Gastroesophageal sphincter (tissue), 4 donors: ENCODE measurements around the gene MAST1. TPM values are rescaled to one million over a fixed set of nuclear protein-coding genes. Genes with fewer than 3 reads are reported as not detected.
"Not testable (repeated sequence)": the region's sequence is repeated elsewhere in the genome, so short reads cannot be mapped to it uniquely, and the experiment has no call there.

Experiments used
- ATAC-seq: fragments of 150-250 bp; one replicate; pipeline ENCODE4 v1.9.1; 2016; ENCODE audit warnings: mild to moderate bottlenecking, moderate library complexity
- H3K27ac ChIP-seq, 4 donors: fragments of 200-600 bp; sonication (generic) in 3 of 4; 1 replicate in 3 of 4; 2 replicates in 1 of 4; pipeline ENCODE4 v1.5.1; 2016 to 2019
- H3K27me3 ChIP-seq: fragments of 200-600 bp; sonication (generic); one replicate; pipeline ENCODE4 v1.5.1; 2019
- H3K36me3 ChIP-seq, 2 donors: fragments of 200-600 bp; sonication (generic); one replicate each; pipeline ENCODE4 v1.5.1; 2019; ENCODE audit warnings: control low read depth in 1 of 2
- H3K4me1 ChIP-seq, 3 donors: fragments of 200-600 bp; sonication (generic); 1 replicate in 2 of 3; 2 replicates in 1 of 3; pipeline ENCODE4 v1.5.1; 2016 to 2019; ENCODE audit warnings: control low read depth in 2 of 3
- H3K4me3 ChIP-seq, 2 donors: fragments of 200-600 bp; sonication (generic); one replicate each; pipeline ENCODE4 v1.5.1; 2019; ENCODE audit warnings: mild to moderate bottlenecking in 1 of 2, moderate library complexity in 1 of 2
- H3K9me3 ChIP-seq, 3 donors: fragments of 200-600 bp; sonication (generic); one replicate each; pipeline ENCODE4 v1.5.1; 2017 to 2019; ENCODE audit warnings: control low read depth in 2 of 3
- EP300 ChIP-seq: sonication (generic); formaldehyde crosslinking; IDR thresholded peaks from one replicate; pipeline ENCODE4 v1.6.1; 2017; ENCODE audit warnings: antibody characterized with exemption, mild to moderate bottlenecking
- POLR2A ChIP-seq, 2 donors: fragments of 450-650 bp; IDR thresholded peaks; one replicate each; pipeline ENCODE4 v1.6.1; 2017; ENCODE audit warnings: antibody characterized with exemption in 2 of 2, mild to moderate bottlenecking in 2 of 2, moderate library complexity in 1 of 2
- POLR2AphosphoS5 ChIP-seq: sonication (generic); formaldehyde crosslinking; IDR thresholded peaks from one replicate; pipeline ENCODE4 v1.6.1; 2017; ENCODE audit warnings: antibody characterized with exemption
- WGBS, 2 donors: methylation state at CpG; one replicate each; pipeline ENCODE4 v1.1.5; 2018; ENCODE audit warnings: low coverage in 1 of 2; 5-methylcytosine and 5-hydroxymethylcytosine counted together
- total RNA-seq, 4 donors: library from RNA; depleted of rRNA; stranded (reverse); fragments of >200 nt; gene quantifications; one replicate each; pipeline ENCODE4 v1.1.0, GENCODE V29; 2016
- TF ChIP-seq, protein P1 (sequence below), 4 experiments: fragments of 200-600 bp in 2 of 4; fragments of 450-650 bp in 2 of 4; sonication (generic) in 1 of 4; IDR thresholded peaks; one replicate each; pipeline ENCODE4 v1.5.1; 2017 to 2019; ENCODE audit warnings: antibody characterized with exemption in 4 of 4, mild to moderate bottlenecking in 2 of 4, moderate library complexity in 2 of 4

Gene MAST1
- total RNA-seq, 4 donors from 2014 or later, result 0.15 to 1.5 TPM; not detected in 2

DNA sequence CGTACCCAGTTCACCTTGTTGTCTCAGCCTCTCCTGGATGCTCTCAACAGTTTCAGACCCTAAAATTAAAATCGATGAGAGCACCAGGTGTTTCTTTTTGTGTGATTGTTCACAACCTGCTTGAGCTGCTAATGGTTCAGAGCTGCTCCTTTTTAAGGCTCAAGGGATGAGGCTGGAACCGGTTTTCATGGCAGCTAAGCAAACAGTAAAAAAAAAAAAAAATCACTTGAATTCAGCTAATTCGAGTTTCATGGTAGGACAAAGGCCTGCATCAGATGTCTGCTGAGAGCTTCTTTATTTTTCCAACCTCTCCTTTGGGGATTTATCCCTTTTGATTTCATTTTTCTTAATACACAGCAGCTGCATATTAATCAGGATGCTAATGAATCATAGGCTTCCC is 74.3 kb downstream of the MAST1 start:
- Histone ChIP-seq H3K4me3 (peak overlapping the region in 1 of 2 donors; percentile 33), H3K9me3 (no peaks in the 10 kb centered on the region), H3K27ac (peak overlapping the region; percentile 57 to 87 (median 86)), H3K4me1 (peaks cover 0 to 29% (median 6%) of the 10 kb centered on the region in 3 donors), H3K36me3 (no peaks in the 10 kb centered on the region), H3K27me3 (no peaks in the 10 kb centered on the region)
- TF ChIP-seq, protein P1, sequence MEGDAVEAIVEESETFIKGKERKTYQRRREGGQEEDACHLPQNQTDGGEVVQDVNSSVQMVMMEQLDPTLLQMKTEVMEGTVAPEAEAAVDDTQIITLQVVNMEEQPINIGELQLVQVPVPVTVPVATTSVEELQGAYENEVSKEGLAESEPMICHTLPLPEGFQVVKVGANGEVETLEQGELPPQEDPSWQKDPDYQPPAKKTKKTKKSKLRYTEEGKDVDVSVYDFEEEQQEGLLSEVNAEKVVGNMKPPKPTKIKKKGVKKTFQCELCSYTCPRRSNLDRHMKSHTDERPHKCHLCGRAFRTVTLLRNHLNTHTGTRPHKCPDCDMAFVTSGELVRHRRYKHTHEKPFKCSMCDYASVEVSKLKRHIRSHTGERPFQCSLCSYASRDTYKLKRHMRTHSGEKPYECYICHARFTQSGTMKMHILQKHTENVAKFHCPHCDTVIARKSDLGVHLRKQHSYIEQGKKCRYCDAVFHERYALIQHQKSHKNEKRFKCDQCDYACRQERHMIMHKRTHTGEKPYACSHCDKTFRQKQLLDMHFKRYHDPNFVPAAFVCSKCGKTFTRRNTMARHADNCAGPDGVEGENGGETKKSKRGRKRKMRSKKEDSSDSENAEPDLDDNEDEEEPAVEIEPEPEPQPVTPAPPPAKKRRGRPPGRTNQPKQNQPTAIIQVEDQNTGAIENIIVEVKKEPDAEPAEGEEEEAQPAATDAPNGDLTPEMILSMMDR (IDR thresholded peaks at IDR 0.05), result no peak
- TF ChIP-seq EP300, result no peak
- no peak for TF ChIP-seq POLR2A (IDR thresholded peaks at IDR 0.05)
- no peak for TF ChIP-seq POLR2AphosphoS5
- ATAC-seq, result no peak
- 0 to 17% methylated on average over 1 to 4 of the region's 4 CpGs for WGBS, 2 donors

DNA sequence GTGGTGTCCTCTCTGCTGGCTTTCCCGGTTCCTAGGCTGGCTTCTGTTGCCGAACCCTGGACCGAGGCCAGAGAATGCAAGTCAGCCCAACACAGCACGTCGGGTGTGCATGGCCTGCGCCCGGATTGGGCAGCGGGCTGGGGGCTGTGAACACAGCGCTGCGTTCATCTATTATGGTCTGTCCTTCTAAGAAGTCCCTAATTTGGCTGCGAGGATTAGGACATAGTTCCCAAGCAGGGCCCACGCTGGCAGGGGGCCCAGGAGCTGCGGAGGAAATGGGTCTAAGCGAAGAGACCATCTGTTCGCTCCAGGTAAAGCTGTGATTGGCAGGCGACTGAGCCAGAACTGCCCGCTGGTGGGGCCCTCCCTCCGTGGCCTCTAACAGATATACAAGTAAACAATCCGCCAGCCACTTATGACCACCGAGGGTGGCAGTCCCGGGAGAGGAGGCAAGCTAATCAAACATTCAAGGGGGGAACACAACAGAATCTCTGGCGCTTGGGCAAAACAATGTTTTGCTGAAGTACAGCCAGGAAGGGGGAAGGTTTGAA is 74.8 kb downstream of the MAST1 start:
- TF ChIP-seq POLR2A (IDR thresholded peaks at IDR 0.05) (no peak), POLR2AphosphoS5 (peak; percentile 60)
- Histone ChIP-seq H3K4me3 (peak overlapping the region in 1 of 2 donors; percentile 33), H3K27me3 (no peaks in the 10 kb centered on the region), H3K27ac (peak overlapping the region; percentile 57 to 87 (median 86)), H3K9me3 (no peaks in the 10 kb centered on the region), H3K4me1 (peaks cover 0 to 29% (median 6%) of the 10 kb centered on the region in 3 donors), H3K36me3 (no peaks in the 10 kb centered on the region)
- 13 to 17% methylated on average over 1 to 10 of the region's 22 CpGs for WGBS, 2 donors
- peak; percentile 98 for ATAC-seq

DNA sequence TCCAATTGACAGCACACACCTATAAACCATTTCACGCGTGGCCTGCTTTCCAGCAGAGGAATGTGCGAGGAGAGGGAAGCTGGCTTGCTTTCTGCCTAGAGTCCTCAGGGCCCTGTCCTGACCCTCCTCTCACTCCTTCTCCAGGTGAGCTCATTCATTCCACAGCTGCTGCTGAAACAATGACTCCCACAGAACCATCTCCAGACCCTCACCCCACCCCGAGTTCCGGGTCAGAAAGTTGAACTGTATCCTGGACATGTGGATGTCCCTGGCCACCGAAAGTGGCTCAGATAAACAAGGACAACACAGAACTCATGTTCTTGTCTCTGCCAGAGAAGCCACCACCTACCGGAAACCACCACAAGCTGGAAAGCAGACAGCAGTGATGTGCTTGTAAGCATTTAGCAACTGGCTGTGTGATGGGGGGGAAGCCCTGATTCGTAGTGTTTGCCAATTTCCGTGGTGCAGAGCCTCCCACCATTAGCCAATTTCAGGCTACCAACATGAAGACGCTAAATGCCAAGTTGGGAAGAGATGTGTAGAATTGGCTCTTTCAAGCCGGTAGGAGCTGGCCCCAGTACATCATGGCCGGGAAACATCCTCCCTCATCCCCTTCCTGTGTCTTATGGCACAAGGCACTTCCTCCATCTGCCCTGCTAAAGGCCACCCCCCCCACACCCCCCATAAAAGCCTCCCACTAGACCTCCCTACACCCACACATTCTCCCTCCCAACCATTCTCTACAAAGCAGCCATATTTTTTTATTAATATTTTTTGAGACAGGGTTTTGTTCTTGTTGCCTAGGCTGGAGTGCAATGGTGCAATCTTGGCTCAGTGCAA is 75.8 kb downstream of the MAST1 start:
- no peaks in the 10 kb centered on the region for H3K9me3 ChIP-seq
- no peak overlapping the region for H3K4me3 ChIP-seq
- ATAC-seq, result no peak
- H3K36me3 ChIP-seq, result no peaks in the 10 kb centered on the region
- H3K27me3 ChIP-seq, result no peaks in the 10 kb centered on the region
- no peak for TF ChIP-seq EP300
- TF ChIP-seq, protein P1 (IDR thresholded peaks at IDR 0.05), result no peak
- TF ChIP-seq POLR2A (IDR thresholded peaks at IDR 0.05), result no peak
- TF ChIP-seq POLR2AphosphoS5, result no peak
- 47 to 49% methylated on average over 7 to 8 of the region's 12 CpGs for WGBS, 2 donors
- peaks cover 0 to 35% (median 6%) of the 10 kb centered on the region in 3 donors for H3K4me1 ChIP-seq
- peak overlapping the region; percentile 57 to 87 (median 86) for H3K27ac ChIP-seq

DNA sequence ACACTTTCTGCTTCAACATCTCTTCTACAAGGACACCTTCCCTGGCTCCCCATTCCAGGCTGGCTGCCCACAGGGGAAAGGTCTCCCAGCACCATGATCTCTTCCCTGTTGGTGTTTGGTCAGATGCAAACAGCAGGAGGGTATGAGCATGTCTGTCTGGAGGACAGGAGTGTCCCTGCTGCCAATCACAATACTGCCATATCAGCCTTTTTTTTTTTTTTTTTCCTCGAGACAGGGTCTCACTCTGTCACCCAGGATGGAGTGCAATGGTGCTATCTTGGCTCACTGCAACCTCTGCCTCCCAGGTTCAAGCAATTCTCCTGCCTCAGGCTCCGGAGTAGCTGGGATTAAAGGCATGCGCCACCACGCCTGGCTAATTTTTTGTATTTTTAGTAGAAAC is 77.5 kb downstream of the MAST1 start:
- H3K4me1 ChIP-seq, result peaks cover 0 to 42% (median 6%) of the 10 kb centered on the region in 3 donors
- not testable (repeated sequence) for H3K9me3 ChIP-seq, H3K27ac ChIP-seq, H3K27me3 ChIP-seq, H3K4me3 ChIP-seq, ATAC-seq, H3K36me3 ChIP-seq
- WGBS, 2 donors, result 83% methylated on average over 4 of the region's 4 CpGs; no CpG with 5 or more reads in 1 of the 2 donors

DNA sequence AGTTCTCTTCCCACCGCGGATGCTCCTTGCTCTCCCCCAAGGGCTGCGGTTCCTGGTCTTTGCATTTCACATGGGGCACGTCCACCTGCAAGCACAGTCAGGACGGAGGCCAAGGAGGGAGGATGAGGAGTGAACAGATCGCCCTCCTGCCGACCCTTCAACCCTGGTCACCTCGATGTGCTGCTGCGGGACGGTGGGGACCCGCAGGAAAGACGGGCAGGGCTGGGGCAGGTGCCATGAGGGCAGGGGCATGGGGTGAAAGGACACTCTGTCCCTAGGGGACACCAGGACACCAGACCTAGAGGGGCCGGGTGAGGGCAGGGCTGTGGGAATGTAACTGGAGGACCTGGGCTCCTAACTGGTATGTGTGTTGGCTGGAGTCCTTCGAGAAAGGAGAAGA is 79.9 kb downstream of the MAST1 start:
- ATAC-seq, result no peak
- WGBS, 2 donors, result 80 to 97% methylated on average over 2 to 5 of the region's 14 CpGs
- no peak overlapping the region for H3K4me3 ChIP-seq

More for the DNA sequence above, 79.9 kb downstream of the MAST1 start:
- Histone ChIP-seq H3K36me3 (peaks cover 0 to 13% of the 10 kb centered on the region in 2 donors), H3K9me3 (no peaks in the 10 kb centered on the region), H3K27ac (no peak overlapping the region), H3K4me1 (peaks cover 0 to 26% (median 0%) of the 10 kb centered on the region in 3 donors), H3K27me3 (no peaks in the 10 kb centered on the region)
- TF ChIP-seq, protein P1 (IDR thresholded peaks at IDR 0.05), result no peak
- TF ChIP-seq POLR2A (IDR thresholded peaks at IDR 0.05) (no peak), POLR2AphosphoS5 (no peak), EP300 (no peak)
